NOMO-1 (cell line): ENCODE data around the gene RAB39B.
"Not testable (repeated sequence)": the region's sequence is repeated elsewhere in the genome, so short reads cannot be mapped to it uniquely, and the experiment has no call there.

ENCODE experiments used
- DNase-seq, 2 experiments: peaks; one replicate each; lab custom pipeline; 2025; ENCODE audit not compliant: unreplicated experiment in 2 of 2; lab: John Stamatoyannopoulos, UW

The RAB39B gene, protein sequence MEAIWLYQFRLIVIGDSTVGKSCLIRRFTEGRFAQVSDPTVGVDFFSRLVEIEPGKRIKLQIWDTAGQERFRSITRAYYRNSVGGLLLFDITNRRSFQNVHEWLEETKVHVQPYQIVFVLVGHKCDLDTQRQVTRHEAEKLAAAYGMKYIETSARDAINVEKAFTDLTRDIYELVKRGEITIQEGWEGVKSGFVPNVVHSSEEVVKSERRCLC

DNA sequence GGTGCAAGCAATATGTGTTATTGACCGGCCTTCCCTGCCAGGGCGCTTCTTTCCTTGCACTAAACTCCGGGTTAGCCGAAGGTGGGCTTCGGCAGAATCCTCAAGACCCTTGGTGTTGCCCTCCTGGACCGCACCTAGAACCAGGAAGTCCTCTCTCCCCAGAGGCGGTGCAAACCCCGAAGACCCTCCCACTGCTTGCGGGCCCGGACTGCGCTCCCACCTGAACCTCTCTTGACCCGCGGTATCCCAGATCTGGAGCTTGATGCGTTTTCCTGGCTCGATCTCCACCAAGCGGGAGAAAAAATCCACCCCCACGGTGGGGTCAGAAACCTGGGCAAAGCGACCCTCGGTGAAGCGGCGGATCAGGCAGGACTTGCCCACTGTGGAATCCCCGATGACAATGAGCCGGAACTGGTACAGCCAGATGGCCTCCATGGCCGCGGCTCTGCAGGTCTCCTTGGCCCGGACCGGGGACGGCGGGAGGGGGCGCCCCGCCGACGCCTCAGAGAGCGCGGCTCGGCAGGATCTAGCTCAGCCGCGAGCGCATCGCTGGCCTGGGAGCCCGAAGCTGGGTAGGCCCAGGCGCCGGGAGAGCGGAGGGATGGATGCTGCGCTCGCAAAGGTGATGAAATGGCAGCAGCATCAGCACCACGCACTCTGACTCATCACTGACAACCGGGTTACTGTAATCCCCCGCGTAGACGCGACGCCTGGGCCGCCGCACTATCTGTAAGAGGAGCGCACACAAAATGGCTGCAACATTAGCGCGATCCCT is at the start of gene RAB39B:
TSS of gene RAB39B (minus strand) at position 638 of the 775 bp plus-strand sequence. CDS start at position 435, 203 bp downstream.
- DNase-seq: peak in 1 of 2 experiments; percentile 5

DNA sequence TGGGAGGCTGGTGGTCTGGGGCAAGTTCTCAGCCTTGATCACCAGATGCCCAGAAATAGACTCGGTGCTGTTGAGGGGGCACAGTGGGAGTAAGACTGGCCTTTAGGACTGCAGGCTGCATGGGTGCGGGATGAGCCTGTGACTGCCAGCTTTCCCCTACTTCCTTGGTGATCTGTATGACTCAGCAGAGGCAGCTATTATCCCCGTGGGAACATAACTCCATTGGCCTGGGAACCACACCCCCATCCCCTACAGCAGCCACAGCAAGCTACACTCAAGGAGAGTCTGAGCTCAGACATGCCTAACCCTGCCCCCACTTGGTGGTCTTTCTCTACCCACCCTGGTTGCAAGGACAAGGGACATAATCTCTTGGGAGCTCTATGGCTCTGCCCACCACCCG is 49.5 kb upstream of the RAB39B start:
- DNase-seq: no peak

DNA sequence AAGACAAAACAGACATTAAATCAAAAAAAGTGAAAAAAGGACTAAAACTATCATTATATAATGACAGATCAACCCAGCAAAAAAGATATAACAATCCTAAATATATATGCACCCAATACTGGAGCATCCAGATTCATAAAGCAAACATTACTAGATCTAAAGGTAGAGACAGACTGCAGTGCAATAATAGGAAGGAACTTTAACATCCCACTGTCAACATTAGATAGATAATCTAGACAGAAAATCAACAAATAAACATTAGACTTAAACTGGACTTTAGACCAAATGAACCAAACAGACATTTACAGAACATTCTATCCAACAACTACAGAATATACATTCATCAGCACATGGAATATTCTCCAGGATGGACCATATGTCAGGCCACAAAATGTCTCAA is 29.5 kb upstream of the RAB39B start:
- DNase-seq: no peak

DNA sequence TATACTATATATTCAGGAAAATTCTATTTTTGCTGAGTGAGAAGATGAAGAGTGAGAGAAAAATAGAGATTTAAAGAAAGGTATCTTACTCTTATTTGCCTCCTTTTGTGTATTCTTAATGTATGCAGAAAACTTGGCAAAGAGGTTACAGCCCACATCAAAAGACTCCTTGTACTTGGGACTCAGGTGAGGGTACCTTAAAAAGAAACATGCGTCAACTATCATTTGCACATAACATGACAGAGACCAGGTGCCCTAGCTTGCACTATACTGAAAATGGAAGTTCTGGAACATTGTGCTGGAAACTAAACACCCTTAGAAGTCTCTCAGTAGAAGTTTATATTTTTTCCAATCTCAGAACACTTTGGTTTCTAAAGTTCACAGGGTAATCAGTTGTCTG is 15.6 kb upstream of the RAB39B start:
- DNase-seq: no peak

DNA sequence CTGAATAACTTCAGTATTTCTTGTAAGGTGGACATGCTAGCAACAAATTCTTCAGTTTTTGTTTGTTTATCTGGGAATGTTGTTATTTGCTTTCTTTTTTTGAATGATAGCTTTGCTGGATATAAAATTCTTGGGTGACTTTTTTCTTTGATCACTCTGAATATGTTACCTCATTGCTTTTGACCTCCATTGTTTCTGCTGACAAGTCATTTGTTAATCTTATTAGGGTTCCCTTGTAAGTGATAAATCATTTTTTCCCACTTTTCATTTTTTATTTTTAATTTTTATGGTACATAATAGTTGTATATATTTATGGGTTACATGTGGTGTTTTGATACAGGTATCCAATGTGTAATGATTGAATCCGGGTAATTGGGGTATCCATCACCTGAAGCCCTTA is 6.7 kb upstream of the RAB39B start:
- no peak for DNase-seq

DNA sequence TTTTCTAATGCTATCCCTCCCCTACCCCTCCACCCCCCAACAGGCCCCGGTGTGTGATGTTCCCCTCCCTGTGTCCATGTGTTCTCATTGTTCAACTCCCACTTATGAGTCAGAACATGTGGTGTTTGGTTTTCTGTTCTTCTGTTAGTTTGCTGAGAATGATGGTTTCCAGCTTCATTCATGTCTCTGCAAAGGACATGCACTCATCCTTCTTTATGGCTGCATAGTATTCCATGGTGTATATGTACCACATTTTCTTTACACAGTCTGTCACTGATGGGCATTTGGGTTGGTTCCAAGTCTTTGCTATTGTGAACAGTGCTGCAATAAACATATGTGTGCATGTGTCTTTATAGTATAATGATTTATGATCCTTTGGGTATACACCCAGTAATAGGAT is 3.7 kb upstream of the RAB39B start:
- DNase-seq: not testable (repeated sequence)

DNA sequence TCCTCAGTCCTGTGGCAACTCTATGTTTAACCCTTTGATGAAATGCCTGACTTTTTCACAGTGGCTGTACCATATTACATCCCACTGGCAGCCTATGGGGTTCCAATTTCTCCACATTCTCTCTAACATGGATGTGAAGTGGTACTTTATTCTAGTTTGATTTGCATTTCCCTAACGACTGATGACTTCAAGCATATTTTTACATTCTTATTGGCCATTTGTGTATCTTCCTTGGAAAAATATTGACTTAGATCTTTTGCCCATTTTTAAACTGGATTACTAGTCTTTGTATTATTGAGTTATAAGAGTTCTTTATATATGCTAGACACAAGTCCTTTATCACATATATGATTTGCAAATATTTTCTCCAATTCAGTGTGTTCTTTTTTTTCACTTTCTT is 2.1 kb upstream of the RAB39B start:
- DNase-seq: no peak

DNA sequence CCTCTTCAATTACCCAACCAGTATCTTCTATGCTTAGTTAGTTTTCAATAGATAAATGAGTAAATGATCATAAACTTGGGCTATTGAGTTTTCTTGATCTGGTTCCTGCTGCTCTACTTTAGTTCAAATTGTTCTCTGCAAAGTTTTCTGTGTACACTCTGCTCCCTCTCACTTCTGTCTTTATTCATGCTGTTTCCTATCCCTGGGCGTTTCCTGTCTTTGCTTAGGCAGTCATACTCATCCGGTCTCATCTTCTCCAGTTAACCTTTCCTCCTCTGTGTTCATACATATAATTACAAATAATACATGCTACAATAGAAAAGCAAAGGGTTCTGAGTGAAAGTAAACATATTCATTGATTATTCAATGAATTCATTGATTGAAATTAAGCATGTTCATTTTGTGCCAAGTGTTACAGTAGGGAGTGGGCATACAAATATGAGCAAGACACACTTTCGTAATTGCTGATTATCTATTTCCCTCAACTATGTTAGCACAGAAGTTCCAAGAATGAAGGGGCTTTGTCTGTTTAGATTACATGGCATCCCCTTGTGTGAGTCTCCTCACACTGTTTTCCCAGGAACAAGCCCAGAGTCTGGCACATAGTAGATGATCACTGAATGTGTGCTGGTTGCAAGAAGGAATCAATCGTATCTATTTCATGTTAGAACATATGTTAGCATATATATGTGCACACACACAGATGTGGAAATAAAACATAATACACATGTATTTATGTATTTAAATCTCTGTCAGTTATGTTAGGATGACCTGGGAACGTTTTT is 1.1 kb downstream of the RAB39B start:
- DNase-seq: peak in 1 of 2 experiments; percentile 6

DNA sequence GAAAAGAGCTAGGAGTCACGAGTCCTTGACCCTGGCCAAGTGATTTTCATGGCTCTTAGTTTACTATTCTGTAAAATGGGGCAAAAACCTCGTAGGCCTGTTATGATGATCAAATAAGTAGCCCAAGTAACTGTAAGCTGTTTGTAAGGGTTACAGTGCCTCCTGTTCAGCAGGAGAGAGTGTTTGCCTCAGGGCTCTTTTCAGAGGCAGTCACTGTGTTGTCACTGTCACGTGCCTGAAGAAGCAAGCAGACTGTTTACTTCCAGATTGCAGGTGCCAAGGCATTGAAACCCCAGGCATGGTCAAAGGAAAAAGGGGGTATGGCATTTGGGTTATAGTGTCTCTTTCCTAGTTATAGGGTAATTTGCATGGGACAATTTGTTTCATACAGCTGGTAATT is 4.5 kb downstream of the RAB39B start:
- DNase-seq: no peak

DNA sequence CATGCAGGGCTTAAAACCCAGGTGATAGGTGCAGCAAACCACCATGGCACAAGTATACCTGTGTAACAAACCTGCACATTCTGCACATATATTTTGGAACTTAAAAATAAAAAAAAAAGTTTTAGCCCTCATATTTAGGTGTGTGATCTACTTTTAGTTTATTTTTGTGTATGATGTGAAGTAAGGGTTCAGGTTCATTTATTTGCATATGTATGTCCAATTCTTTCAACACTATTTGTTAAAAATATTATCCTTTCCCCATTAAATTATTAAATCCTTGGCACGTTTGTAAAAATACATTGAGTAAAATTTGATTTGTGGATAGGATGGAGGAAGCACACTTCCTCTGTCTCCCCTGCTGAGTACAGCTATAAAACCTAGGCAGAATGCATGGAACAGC is 12.9 kb downstream of the RAB39B start:
- DNase-seq: no peak

DNA sequence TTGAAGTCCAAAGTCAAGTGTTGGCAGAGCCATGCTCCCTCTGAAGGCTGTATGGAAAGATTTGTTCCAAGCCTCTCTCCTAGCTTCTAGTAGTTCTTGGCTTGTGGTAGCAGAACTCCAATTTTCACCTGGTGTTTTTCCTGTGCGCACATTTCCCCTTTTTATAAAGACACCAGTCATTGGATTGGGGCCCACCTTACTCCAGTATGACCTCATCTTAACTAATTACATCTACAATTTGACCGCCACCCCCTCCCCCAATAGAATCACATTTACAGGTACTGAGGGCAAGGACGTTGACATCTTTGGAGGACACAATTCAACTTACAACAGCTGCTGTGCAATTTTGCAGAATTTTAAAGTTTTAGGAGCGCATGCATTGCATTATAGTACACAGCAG is 16.8 kb downstream of the RAB39B start:
- no peak for DNase-seq

DNA sequence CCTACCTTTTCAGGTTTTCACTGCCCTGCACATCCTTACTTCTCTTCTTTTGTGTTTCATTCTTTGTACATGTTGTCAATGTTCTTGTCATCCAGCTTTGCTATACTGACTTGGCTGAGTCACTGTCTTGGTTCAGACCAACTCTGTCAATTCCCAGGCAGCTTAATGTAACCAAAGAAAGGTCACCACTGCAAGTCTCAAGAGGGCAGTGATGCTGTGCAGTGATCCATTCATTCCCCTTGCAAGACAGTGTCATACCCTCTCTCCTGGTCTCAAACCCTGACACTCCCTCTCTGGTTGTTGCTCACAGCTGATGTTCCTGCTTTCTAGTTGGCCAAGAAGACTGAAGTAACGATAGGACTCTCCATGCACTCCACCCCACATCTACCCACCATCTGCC is 17.5 kb downstream of the RAB39B start:
- no peak for DNase-seq

DNA sequence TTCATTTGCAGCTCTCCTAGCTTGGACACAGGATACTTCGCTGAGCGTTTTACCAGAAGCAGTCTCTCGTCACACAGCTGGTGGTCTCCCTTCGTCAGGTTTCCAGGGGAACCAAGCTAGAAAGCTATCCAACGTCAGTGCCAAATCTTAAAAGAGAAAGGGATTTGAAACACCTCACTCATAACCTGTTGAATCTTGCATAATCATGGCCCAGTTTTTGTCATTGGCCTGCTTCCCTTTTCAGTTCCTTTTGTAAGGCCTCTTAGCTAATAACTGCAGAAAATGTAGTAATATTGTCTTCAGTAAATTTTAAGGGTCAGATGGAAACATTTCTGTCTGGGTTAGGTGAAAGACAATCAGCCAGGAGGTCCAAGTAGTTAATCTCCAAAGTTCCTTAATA is 22.0 kb downstream of the RAB39B start:
- DNase-seq: peak; percentile 83 to 95

DNA sequence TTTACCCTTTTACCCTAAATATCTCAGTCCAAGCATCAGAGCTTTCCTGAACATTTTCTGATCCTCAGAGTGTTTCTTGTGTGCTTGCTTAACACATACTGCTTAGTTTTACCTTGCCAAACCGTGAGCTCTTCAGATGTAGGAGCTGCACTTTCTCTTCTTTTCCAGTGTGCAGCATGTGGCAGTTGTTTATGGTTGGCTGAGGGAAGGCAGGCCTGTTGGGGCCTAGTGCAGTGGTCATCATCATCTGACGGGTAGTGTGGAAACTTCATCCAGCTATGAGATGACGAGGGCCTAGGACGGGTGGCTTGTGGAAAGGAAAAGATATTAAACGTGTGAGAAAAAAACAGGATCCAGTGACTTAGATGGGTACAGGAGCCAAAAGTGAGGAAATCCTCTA is 26.6 kb downstream of the RAB39B start:
- DNase-seq: no peak

DNA sequence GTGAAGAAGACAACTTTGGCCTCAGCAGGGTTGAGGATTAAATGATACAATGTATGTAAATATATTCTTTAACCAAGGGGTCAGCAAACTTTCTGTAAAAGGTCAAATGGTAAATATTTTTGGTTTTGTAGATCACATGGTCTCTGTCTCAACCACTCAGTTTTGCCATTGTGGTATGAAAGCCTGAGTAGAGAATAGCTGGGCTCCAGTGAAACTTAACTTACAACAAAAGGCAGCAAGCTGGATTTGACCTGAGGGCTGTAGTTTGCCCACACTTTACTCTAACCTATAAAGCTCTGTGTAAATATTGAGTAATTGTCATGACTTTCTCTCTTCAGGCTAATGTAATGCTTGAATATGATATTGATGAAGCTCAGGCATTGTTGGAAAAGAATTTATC is 28.4 kb downstream of the RAB39B start:
- no peak for DNase-seq

DNA sequence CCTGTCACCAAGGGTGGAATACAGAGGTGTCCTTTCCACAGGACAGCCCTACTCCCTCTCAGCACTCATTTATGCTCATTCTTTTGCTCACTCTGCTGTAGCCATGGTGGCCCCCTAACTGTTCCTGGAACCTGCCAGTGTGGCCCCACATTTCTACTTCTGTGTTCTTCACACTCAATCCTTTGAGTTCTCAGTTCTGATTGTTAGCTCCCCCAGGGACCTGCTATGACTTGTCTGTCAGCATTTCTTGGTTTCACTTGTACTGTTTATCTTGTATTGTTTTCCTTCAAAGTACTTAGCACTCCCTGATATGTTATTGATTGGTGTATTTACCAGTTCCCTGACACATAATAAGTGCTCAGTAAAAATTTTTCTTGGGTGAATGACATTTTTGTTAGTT is 33.1 kb downstream of the RAB39B start:
- no peak for DNase-seq

DNA sequence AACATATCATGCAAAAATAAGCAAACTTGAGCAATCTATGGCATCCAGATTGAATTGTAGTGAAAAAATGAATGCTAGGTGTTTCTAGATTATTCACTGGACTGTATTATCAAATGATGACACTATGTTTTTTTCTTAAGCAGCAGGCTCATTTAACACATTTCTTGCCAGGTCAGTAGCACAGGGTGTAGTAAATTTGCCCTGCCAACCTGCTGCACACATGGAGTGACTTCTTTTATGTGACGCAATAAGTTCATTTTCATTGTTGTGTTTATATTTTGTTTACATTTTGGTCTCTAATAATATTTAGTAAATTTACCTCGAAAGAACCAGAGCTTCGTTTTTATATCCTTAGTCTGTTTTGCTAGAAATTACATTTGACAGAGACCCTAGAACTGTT is 38.5 kb downstream of the RAB39B start:
- no peak for DNase-seq

DNA sequence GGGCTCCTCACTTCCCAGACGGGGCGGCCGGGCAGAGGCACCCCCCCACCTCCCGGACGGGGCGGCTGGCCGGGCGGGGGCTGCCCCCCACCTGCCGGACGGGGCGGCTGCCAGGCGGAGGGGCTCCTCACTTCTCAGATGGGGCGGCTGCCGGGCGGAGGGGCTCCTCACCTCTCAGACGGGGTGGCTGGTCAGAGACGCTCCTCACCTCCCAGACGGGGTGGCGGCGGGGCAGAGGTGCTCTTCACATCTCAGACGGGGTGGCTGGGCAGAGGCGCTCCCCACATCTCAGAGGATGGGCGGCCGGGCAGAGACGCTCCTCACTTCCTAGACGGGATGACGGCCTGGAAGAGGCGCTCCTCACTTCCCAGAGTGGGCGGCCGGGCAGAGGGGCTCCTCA is 40.5 kb downstream of the RAB39B start:
- not testable (repeated sequence) for DNase-seq

DNA sequence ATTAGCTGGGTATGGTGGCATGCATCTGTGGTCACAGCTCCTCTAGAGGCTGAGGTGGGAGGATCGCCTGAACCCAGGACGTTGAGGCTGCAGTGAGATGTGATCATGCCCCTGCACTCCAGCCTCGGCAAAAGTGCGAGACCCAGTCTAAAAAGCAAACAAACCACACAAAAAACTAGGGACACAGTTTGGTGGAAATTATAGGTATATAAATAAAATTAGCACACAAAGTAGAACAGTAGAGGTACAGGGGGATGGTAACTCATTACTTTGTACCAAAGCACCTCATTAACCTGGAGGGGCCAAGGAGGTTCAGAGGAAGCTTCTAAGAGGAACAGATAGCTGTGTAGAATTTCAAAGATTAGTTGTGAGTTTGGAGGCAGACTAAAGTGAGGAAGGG is 42.9 kb downstream of the RAB39B start:
- DNase-seq: no peak

DNA sequence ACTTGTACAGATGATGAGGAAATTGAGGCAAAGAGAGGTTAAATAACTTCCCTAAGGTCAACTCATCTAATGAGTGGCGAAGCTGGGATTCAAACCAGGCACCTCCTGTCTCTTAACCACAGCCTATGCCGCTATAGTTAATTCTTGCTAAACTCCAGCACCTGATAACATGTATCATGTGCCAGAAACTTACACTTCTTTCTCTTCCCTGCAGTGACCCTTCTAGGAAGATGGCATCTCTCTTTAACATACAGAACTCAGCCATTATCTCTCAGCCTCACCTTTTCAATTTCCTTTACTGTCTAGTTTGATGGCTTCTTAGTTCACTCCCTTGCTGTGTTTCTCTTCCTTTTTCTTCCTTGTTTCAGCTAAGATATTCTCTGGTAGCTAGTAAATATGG is 45.5 kb downstream of the RAB39B start:
- DNase-seq: no peak

DNA sequence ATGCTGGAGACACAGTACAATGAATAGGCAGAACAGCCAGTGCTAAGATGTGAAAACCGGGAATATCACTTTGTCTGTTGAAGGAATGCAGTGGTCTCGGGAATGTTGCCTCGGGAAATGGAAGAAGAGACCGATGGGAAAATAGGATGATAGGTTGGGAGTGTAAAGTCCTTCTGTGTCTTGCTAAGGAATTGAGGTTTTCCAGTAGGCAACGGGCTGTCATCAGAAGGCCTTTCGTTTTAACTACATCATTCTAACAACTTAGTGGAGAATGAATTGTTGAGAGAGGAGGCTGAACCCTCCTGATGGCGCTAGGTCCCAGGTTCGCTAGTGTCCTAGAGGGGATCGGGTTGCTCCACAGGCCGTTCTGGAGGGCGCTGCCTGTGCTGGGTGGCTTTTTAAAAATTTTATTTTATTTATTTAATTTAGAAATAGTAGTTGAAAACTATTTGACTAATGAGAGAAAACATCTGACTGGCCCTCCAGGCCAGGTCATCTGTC is 47.3 kb downstream of the RAB39B start:
- DNase-seq: no peak
